Bronchial epithelial cell (primary cell): ENCODE measurements around the gene KCNG2. TPM values are rescaled to one million over a fixed set of nuclear protein-coding genes. Genes with fewer than 3 reads are reported as not detected.

Experiments
- DNase-seq: peaks from one replicate; pipeline ENCODE4 v3.0.0-alpha.2; 2010; ENCODE audit warnings: low read depth
- FAIRE-seq: peaks from 2 replicates; lab custom pipeline; 2011; peaks lifted over from hg19 to GRCh38; lab: Jason Lieb, UNC
- H3K27me3 ChIP-seq: 2 replicates; pipeline ENCODE4 v1.5.1; 2011; ENCODE audit warnings: low read length; ENCODE audit not compliant: control insufficient read depth, insufficient read depth
- H3K36me3 ChIP-seq: 2 replicates; pipeline ENCODE4 v1.5.1; 2011; ENCODE audit warnings: low read length; ENCODE audit not compliant: control insufficient read depth, insufficient read depth
- H3K4me3 ChIP-seq: 2 replicates; pipeline ENCODE4 v1.5.1; 2011; ENCODE audit warnings: mild to moderate bottlenecking, low read depth, low read length, control low read depth
- total RNA-seq: library from RNA; depleted of rRNA; stranded (reverse); fragments of >200 nt; gene quantifications from 2 replicates; pipeline ENCODE4 v1.2.1, GENCODE V29; 2014
- TF ChIP-seq, protein P1 (sequence below): IDR thresholded peaks from 2 replicates; pipeline ENCODE4 v1.5.1; 2011; ENCODE audit warnings: mild to moderate bottlenecking, moderate library complexity, low read length, control low read depth, inconsistent platforms; ENCODE audit not compliant: insufficient read depth, severe bottlenecking

KCNG2 gene
- total RNA-seq, 1 donor from 2014 or later, result not detected

DNA sequence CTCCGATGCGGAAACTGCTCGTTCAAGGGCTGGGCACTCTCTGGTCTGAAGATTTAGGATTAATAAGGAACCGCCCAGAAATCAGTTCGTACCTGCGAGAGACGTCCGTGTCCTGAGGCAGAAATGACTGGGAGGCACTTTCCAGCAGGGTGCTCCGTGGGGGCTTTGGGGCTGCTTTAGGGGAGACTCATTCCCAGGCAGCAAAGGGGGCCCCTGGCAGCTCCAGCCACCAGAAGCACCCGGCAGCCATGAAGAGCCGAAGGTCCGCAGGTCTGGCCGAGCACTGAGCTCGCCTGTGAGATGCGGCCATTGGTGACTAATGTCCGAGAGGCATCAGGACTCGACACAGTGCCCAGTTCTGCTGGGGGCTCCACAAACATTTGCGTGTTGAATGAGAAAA, 20.9 kb downstream of the KCNG2 start:
- TF ChIP-seq, protein P1, sequence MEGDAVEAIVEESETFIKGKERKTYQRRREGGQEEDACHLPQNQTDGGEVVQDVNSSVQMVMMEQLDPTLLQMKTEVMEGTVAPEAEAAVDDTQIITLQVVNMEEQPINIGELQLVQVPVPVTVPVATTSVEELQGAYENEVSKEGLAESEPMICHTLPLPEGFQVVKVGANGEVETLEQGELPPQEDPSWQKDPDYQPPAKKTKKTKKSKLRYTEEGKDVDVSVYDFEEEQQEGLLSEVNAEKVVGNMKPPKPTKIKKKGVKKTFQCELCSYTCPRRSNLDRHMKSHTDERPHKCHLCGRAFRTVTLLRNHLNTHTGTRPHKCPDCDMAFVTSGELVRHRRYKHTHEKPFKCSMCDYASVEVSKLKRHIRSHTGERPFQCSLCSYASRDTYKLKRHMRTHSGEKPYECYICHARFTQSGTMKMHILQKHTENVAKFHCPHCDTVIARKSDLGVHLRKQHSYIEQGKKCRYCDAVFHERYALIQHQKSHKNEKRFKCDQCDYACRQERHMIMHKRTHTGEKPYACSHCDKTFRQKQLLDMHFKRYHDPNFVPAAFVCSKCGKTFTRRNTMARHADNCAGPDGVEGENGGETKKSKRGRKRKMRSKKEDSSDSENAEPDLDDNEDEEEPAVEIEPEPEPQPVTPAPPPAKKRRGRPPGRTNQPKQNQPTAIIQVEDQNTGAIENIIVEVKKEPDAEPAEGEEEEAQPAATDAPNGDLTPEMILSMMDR, result no peak
- DNase-seq (no peak), FAIRE-seq (no peak)
- no peak overlapping the region for H3K4me3 ChIP-seq
- no peaks in the 10 kb centered on the region for H3K36me3 ChIP-seq
- no peaks in the 10 kb centered on the region for H3K27me3 ChIP-seq

DNA sequence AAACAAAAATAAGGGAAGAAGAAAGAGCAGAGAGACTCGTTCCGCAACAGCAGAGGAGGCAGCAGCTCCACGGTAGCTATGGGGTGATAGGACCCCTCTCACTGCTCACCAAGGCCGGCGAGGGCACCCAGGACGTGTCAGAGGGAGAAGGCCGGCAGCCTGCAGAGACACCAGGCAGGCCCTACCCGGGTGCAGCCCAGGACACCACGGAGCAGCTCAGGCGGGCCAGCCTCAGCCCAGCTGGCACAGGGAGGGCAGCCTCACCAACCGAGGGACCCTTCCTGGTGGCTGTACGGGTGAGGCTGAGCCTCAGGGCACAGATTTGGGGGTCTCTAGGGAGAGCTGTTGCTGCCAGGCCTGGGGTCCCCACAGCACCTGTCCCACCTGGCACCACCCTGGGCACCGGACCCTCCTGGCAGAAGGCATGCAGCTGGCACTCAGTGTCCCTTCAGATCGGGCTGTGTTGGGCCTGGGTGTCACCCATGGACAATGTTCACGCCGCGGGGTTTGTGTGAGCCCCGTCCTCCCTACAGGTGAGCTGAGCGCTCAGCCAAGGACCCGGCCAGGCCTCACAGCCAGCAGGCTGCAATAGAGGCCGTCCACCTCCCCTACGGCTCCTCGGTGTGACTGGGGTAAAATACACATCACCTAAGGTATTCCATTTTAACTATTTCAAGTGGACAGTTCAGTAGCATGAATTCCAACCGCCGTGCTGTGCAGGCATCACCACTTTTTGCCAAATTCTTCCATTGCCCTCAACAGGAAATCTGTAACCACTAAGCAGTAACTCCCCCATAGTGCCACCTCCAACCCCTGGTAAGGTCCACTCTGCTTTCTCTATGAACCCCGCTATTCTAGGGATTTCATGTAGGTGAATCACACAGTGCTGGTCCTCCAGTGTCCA, 21.6 kb downstream of the KCNG2 start:
- DNase-seq (no peak), FAIRE-seq (no peak)
- TF ChIP-seq, protein P1, result no peak
- H3K4me3 ChIP-seq, result no peak overlapping the region
- no peaks in the 10 kb centered on the region for H3K36me3 ChIP-seq
- no peaks in the 10 kb centered on the region for H3K27me3 ChIP-seq

DNA sequence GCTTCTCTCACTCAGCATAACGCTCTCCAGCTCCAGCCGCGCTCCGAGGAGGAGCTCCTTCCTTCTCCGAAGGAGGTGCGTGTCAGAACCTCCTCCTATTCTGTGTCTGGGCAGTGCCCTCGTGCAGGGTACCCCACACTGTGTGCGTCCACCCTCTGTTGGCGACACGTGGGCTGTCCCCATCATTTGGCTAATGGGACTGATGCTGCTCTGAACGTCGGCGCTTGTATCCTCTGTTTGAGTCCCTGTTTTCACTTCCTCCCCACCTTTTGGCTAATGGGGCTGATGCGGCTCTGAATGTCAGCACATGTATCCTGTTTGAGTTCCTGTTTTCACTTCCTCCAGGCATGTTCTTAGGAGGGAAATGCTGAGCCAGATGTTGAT, 22.2 kb downstream of the KCNG2 start:
- FAIRE-seq, result peak; percentile 62

DNA sequence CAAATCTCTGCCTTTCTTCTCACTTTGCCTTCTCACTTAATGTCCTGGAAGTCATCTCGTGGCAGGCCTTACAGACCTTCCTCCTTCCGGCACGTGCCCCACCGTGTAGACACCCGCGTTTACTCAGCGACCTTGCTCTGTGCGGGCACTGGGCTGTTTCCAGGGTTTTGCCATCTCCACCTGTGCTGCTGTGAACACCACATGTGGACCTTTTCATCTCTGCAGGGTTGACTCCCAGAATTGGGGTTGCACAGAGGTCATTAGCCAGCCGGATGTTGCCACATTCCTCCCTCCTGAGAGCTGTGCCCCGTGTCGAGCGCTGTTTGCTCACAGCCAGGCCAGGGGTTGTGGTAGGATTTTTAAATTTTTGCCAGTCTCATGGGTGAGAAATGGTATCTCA, 25.4 kb downstream of the KCNG2 start:
- no peak for DNase-seq
- H3K36me3 ChIP-seq, result no peaks in the 10 kb centered on the region
- no peaks in the 10 kb centered on the region for H3K27me3 ChIP-seq
- TF ChIP-seq, protein P1, result no peak
- no peak for FAIRE-seq
- no peak overlapping the region for H3K4me3 ChIP-seq

More for the DNA sequence above, 22.2 kb downstream of the KCNG2 start:
- Histone ChIP-seq H3K27me3 (no peaks in the 10 kb centered on the region), H3K36me3 (no peaks in the 10 kb centered on the region), H3K4me3 (no peak overlapping the region)
- TF ChIP-seq, protein P1, result no peak
- no peak for DNase-seq

DNA sequence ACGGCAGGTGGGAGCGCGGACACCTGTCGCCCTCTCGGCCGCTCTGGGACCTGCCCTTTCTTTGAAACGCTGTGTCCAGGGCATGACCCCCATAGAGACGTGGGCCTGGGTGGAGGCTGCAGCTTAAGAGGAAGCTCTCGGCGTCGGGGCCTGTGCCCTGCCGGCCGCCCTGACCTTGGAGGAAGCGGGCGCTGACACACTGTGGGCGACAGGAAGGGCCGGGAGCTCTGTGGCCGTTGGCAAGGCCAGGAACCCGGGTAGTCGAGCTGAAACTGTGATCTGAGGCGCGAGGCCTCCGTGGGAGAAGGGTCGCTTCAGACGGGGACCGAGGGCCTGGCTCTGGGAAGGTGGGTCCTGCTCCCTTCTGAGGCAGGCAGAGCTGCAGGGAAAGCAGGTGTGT, 28.2 kb downstream of the KCNG2 start:
- FAIRE-seq, result no peak
- H3K36me3 ChIP-seq, result no peaks in the 10 kb centered on the region
- TF ChIP-seq, protein P1, result no peak
- no peaks in the 10 kb centered on the region for H3K27me3 ChIP-seq
- no peak overlapping the region for H3K4me3 ChIP-seq
- no peak for DNase-seq

DNA sequence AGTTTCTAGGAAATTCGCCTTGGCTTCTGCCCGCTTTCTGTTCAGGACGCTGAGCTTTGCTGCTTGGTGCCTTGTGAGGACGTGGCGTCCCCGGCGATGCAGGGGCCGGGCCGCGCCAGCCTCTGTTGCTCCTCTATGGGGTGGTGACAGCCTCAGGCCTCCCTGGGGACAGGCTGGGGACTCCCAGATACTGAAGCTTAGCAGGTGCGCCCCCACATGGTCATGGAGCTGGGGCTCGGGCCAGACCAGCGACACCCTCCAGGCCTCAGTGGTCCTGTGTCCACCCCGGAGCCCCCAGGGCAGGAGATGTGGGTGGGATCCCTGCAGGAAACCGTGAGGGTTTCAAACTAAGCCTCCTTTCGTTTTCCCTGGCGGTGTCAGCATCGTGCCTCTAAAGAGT, 29.2 kb downstream of the KCNG2 start:
- Histone ChIP-seq H3K36me3 (no peaks in the 10 kb centered on the region), H3K27me3 (no peaks in the 10 kb centered on the region), H3K4me3 (no peak overlapping the region)
- no peak for FAIRE-seq
- TF ChIP-seq, protein P1, result no peak
- no peak for DNase-seq
